C4-2B (cell line): ENCODE measurements around the gene PCGF5.

Source experiments
- ZFX ChIP-seq: fragments of 450-650 bp; IDR thresholded peaks from 2 replicates; pipeline ENCODE4 v1.6.1; 2017
- TF ChIP-seq, protein P1 (sequence below): fragments of 450-650 bp; conservative IDR thresholded peaks from 2 replicates; pipeline ENCODE4 v1.5.1; 2017; ENCODE audit warnings: mild to moderate bottlenecking

DNA sequence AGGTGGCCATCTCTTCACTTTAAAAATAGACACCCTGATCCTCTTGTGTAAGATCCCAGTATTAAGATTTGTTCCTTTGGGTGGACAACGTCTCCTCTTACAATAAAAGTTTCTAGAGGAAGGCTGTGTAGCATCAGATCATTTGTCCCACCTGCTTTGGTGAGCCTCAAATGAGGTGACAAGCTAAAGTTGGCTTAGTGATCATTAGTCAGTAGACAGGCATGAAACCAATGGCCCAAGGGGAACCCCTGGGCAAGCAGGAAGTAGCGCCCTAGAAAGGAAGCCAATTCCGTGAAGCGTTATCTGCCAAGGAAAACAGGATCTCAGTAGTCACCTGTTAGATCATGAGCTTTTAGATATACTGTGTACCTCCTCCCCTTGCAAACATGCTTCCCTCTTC lies 66.8 kb downstream of the PCGF5 start:
- TF ChIP-seq, protein P1, sequence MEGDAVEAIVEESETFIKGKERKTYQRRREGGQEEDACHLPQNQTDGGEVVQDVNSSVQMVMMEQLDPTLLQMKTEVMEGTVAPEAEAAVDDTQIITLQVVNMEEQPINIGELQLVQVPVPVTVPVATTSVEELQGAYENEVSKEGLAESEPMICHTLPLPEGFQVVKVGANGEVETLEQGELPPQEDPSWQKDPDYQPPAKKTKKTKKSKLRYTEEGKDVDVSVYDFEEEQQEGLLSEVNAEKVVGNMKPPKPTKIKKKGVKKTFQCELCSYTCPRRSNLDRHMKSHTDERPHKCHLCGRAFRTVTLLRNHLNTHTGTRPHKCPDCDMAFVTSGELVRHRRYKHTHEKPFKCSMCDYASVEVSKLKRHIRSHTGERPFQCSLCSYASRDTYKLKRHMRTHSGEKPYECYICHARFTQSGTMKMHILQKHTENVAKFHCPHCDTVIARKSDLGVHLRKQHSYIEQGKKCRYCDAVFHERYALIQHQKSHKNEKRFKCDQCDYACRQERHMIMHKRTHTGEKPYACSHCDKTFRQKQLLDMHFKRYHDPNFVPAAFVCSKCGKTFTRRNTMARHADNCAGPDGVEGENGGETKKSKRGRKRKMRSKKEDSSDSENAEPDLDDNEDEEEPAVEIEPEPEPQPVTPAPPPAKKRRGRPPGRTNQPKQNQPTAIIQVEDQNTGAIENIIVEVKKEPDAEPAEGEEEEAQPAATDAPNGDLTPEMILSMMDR, result no peak
- no peak for TF ChIP-seq ZFX
